Activated CD4-positive, alpha-beta T cell treated with anti-CD3 and anti-CD28 coated beads, Interleukin-2, amount 50 U/mL, for 24 hours (primary cell): ENCODE measurements around the gene HOXA4.

ENCODE experiments used
- DNase-seq, 2 donors: peaks; one replicate each; pipeline ENCODE4 v3.0.0-alpha.2; 2020; ENCODE audit warnings: low read depth in 1 of 2, low spot score in 1 of 2

HOXA4 gene

DNA sequence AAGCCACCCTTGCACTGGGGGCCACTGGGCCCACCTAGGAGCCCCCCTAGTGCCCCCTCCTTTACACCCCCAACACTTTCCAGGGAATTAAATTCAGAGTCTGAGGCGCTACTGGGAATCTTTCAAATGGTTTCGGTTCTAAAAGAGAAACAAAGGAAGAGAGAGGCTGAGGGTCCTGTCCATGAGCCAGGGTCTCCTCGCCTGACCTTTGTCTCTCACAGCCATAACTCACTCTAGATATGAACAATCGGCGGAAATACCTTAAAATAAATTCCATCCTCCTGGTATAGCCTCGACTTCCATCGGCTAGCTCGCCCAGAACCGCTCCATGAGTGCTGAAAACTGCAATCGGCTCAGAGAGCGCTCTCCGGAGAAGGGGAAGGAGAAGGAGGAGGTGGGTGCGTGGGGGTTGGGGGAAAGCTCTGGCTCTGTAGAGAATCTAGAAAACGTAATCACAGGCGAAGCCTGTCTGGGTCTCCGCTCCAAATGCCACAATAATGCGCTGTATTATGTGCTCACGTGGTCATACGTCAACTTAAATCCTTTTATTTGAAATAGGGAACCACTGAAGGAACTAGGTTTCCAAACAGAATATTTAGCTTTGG lies 12.6 kb downstream of the HOXA4 start:
- DNase-seq, result no peak

GRCh38 chr7:27116962-27117886 lies 13.3 kb downstream of the HOXA4 start:
- no peak for DNase-seq

DNA sequence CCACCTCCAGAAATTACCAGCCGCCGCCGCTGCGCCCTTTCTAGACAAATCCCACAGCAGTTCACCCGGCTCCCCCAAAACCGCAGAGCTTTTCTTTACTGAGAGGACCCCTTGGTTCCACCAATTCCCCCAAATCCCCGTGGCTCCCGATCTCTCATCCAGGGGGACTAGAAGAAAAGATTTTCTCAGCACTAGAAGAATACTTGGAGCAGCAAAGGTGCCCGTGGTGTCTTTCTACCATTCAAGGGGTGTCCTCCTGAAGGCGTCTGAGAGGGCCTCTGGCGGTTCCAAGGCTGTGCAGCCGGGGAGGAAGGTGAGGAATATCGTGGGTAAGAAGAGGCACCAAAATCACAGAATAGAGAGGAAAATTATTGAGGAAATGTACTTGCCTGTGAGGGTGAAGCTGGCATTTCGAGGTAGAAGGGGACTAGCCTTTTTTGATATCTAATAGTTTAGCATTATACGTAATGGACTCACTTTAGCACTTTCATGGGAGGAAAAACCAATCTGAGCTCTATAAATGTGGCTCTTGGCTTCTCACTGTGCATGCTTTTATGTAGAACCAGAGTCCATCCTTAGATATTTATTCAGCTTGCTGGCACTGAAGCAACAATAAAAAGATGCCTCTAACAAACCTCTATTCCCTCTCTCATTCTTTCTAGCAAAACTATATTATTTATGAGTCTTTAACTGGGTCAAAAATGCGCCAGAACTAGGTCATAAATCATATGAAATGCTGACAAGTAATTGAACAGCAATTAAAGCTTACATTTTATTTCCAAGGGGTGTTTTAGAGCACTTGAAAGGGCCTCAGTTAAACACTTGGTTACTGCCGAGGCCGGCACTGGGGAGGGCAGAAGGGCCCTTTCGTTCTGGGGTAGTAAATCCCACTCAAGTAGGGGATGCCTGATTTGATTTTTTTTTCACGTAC lies 14.3 kb downstream of the HOXA4 start:
- DNase-seq, result no peak

DNA sequence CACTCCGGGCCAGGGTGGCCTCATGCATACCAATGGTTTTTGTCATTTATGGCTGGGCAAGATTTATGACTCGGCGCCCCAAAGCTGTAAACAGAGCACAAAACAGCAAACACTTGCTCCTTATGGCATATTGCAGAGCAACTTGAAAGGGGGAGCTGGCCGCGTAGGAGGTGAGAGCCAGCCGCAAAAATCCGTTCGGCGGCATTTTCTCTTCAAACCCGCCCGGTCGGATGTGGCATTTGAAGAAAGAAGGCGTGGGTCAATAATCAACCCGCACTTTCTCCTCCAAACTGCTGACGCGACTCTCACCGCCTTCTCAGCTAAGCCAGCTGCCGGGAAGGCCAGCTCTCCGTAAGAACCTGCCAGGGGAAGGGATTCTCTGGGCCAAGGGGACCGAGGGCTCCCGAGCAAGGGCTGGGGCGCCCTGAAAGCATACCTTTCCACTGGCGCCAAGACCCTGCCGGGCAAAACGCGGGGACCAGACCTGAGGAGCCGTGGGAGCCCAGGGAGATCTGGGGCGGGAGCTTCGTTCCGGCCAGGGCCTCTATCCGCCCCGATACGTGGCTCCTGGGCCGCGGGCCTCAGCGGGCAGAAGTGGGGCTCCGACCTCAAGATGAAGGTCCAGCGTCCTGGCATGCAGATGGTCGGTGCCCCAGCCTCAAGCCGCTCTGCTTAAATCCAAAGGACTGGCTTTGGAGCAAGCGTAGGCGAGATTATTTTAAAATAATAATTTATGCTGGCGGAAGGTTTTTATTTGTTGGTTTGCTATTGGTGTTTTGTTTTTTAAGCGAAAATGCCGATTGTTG lies 15.1 kb downstream of the HOXA4 start:
- DNase-seq, result no peak

GRCh38 chr7:27114881-27115220 lies 15.7 kb downstream of the HOXA4 start:
- no peak for DNase-seq

DNA sequence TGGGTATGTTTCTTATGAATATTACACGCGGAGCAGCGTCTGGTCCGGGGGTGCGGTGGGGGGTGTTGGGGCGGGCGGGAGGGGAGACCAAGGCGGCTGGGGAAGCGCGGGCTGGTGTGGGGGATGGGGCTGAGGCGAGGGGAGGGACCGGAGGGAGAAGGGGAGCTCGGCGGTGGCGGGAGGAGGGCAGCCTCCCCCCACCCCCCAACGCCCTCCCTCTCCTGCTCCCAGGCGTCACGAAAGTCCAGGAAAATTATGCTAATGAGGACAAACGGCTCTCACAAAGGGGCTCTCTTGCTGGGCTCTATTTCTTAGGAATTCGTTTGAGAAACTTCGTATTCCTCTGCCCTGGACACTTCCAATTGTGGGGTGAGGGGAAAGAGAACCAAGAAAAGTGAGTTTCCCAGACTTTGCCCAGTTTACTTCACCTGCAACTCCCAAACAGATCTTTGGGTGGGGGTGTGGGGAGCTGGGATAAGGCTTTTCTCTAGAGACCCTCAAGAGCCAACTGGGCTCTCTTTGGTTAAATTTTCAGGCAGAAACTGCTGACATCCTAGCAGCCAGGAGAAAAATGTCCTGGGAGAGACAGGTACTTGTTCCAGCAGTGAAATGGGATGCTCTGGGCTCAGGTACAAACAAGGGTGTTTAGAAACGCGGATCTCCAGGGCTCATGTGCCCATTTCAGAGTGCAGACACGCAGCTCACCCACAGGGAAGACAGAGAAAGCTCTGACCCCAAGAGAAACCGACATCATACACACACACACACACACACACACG lies 16.4 kb downstream of the HOXA4 start:
- DNase-seq, result no peak

- no peak for DNase-seq
These were observed 17.3 kb downstream of the HOXA4 start for GRCh38 chr7:27112955-27113949.

DNA sequence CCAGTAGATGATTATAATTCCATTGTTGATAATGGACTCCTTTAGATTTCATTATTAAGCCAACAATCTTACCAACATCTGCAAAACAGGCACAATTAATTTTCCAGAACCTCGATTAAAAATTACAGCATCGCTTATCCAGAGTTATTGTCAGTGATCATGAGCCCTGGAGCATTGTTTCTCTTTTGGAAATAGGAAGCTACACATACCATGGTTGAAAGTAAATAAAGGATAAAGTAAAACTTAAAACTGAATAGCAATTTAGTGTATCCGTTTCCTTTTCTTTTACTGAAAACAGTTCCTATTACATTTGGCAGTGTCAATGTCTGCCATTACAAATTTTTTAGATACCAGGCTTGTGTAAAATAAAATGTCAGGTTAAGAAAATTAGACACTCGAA lies 18.2 kb downstream of the HOXA4 start:
- no peak for DNase-seq

DNA sequence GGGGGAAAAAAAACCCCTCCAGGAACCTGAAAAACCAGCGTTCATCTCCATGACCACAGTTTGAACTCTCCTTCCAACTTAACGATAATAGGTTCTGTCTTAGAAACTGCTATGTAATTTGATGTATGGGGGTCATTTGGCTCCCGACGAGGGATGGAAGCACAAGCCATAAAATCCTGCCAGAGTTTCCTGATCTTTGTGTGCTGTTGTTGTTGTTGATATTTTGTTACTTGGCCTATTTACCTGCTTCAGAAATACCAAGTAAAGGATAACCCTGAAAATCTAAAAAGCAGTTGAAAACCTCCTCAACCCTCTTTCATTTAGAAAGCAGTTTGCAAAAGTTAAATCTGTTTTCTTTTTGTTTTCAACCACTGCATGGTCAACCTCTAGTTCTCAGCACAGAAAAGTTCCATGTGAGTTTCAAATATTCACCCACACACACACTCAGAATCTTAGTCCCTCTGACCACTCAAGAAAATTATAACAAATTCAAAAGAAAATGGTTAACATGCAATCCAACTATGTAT lies 18.7 kb downstream of the HOXA4 start:
- no peak for DNase-seq

DNA sequence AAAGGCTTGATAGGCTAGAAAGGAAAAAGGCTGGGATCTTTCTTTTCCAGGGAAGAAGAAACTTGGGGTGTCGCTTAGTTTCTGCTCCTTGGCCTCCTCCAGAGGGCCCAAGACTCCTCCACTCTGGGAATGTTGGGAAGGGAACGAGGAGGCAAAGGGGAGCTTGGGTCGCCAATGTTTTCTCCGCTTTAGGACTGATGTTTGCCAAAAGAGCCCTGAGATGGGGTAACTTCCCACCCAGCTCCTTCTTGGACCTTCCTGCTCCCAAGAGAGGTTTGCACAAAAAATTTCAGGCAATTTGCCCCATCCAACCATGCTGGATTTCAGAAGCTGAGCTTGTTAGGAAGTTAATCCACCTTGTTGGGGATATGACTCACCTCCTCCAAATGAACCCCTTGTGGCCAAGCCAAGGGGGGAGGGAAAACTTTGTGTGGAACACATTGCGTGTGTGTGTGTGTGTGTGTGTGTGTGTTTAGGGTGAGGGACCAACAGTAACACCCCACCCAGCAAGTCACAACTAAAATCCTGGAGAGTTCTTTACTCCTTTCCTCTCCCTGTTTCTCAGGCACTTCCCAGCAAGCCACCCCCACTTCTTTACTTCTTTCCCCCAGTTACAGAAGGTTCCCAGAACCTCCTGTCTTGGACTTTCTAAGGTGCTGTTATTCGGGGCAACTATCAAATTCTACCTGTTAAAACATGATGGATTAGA lies 19.4 kb downstream of the HOXA4 start:
- no peak for DNase-seq

DNA sequence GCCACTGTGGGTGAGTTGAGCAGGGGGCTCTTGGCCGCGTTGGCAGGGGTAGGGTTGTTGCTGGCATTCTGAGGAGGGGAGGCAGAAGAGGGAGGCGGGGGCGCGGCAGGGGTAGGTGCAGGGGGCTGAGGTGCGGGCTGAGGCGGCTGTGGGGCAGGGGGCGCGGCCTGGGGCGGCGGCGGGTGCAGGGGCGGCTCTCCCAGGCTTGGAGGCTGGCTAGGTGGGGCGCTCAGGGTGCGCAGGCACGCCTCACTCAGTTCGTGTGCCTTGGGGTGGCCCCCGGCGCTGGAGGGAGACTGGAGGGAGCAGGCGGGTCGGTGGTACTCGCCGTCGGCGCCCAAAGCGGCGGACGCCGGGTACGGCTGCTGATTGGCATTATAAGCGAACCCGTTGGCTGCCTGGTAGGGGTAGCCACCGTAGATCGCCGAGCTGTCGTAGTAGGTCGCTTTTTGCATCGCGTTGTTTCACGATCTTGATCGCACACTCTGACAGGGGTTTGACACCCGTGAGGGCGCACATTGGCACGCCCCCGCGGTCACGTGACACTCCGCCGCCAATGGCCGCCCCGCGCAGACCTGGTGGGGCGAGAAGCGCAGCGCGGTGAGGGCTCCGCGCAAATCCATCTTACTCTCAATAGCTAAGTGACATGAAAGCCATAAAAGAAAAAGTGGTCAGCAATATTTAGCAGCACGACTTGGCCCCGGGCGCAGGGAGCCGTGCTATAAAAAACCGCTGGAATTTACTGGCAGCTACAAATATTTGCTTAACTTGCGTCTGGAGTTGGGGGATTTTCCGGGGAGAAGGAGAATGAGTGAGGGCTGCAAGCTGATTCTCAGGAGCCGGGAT lies 20.1 kb downstream of the HOXA4 start:
- DNase-seq, result no peak

- DNase-seq, result no peak
These were observed 20.9 kb downstream of the HOXA4 start for GRCh38 chr7:27109466-27110185.

- no peak for DNase-seq
These were observed 22.0 kb downstream of the HOXA4 start for GRCh38 chr7:27108390-27109127.

DNA sequence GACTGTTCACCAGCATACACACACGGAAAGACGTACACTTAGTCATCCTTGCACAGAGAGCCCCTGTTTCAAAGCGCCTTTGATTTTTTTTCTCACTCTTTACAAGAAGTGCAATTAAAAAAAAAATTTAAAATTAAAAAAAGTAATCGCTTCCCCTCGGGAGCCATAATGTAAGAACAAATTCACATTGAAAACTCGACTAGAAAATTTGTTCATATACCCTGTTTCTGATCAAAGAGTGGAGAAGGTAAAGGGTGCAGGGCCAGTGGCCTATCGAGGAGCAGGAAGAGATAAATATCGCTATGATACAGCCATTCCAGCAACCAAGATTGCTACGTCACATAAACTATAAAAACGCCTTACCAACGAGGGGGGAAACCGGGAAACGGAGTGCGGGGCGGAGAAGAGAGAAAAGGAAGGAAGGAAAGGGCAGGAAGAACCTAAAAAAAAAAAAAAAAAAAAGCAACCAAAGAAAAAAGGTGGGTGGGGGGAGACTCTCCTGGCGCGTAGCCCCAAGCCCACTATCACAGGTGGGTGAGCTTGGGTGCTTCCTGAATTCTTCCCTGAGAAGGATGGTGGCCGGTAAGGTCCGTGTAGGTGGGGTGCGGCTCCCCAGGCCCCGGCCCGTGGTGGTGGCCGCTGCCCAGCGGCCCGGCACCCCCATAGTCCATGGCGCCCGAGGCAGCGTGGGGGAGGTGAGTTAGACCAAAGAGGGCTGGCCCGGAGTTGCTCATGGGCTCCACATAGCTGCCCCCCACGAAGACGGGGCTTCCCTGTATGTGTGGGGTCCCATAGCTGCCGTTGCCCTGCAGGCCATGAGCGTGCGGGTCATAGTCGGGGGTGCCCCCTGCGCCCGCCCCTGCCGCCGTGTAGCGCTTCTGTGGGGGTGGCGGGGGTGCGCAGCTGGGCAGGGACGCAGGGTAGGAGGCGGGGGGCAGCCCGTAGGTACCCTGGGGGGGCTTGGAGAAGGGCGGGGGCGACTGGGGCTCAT lies 22.9 kb downstream of the HOXA4 start:
- DNase-seq, result no peak

DNA sequence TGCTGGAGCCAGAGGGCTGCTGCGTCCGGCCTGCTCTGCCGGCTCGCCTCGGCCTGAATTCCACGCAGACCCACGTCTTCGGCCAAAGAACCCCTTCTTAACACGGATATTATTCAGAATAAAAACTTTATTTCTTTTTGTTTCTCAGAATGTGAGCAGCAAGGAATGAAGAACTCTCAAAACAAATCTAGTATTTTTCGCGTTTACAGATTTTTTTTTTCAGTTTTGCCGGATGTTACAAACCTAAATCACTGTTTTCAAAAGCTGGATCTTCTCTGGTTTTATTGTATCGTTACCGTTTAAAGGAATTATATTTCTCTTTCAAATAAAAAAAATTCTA lies 23.7 kb downstream of the HOXA4 start:
- DNase-seq, result no peak
